Cortex of kidney (tissue), 1 donor: ENCODE data around the gene VASN.

ENCODE experiments used
- DNase-seq: peaks from one replicate; lab custom pipeline; 2025; lab: John Stamatoyannopoulos, UW

The VASN gene

DNA sequence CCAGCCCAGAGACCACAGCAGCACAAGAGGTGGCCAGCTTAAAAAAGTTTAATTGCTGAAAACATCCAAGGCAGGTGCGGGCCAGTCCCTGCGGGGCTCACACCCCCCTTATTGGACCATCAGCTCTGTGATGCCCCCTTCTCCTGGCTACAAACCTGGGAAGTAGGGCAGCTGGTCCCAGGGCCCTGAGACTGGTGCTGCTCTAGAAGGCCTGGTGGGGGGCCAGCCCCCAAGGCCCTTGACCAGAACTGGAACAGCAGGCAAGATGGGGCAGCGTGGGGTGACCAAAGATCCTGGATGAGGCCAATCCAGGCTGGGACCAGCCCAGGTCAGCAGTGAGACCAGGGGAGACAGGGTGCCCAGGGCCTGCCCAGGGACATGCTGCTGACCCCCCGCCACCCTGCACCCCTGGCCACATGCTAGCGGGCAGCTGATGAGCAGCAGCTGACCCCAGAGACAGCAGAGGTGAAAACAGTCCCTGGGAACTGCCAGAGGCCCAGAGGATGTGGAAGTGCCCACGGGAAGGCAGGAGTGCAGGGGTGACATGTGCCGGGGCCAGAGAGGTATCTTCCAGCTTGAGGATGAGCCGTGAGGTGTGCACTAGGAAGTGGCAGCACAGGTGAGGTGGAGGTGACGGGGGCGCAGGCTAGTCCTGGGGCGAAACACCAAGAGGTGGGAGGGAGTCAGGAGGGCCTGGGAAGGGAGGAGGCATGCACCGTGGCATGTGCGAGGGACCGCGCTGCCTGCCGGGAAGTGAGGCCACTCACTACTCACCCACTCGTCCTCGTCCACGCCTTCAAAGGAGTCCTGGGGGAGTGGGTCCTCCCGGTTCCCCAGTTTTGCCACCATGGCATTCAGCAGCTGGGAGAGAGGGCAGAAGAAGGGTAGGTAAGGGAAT, 16.9 kb upstream of the VASN start:
- DNase-seq: no peak

- DNase-seq: no peak
Observed at GRCh38 chr16:4356820-4357219, 14.8 kb upstream of the VASN start.

GRCh38 chr16:4358236-4358635, 13.4 kb upstream of the VASN start:
- no peak for DNase-seq

DNA sequence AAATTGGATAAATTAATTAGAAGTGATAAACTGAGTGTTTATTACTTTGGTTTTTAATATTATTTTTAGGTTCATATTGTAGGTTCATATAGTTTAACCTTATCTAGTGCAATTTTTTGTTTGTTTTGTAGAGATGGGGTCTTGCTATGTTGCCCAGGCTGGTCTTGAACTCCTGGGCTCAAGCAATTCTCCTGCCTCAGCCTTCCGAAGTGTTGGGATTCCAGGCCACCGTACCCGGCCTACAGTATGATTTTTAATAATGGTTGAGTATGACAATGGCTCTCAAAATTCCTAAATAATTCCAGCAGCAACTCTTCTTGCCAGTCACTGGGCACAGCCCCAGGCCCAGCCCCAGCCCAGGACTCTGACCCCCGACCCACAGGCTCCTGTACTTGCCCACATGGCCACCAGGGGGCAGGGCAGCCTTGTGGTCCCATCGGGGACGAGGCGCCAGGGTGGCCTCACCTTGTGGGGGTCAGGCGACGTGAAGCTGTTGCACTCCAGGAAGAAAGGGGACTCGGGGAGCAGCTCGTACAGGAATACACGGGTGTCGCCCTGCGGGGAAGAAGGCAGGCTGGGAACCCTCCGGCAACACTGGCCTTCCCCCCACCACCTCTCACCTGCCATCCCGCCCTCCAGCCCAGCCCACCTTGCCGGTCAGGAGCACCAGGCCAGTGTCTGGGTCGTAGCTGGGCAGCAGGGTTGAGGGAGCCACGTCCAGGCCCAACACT, 12.7 kb upstream of the VASN start:
- no peak for DNase-seq

GRCh38 chr16:4359914-4360313, 11.7 kb upstream of the VASN start:
- no peak for DNase-seq

DNA sequence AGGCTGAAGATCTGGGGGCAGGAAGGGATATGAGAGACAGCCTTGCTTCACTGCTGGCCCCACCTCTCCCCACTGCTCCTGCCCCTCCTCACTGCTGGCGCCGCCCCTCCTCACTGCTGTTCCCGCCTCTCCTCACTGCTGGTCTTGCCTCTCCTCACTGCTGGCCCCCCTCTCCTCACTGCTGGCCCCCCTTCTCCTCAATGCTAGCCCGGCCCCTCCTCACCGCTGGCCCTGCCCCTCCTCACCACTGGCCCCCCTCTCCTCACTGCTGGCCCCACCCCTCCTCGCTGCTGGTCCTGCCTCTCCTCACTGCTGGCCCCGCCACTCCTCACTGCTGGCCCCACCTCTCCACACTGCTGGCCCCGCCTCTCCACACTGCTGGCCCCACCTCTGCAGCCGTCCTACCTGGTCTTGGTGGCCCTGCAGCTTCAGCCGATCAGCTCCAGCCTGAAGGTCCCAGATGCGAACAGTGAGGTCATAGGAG, 11.1 kb upstream of the VASN start:
- no peak for DNase-seq

- DNase-seq: no peak
Observed at GRCh38 chr16:4361033-4361943, 10.4 kb upstream of the VASN start.

GRCh38 chr16:4361944-4362311, 9.7 kb upstream of the VASN start:
- DNase-seq: no peak

GRCh38 chr16:4362476-4363135, 9.0 kb upstream of the VASN start:
- DNase-seq: no peak

DNA sequence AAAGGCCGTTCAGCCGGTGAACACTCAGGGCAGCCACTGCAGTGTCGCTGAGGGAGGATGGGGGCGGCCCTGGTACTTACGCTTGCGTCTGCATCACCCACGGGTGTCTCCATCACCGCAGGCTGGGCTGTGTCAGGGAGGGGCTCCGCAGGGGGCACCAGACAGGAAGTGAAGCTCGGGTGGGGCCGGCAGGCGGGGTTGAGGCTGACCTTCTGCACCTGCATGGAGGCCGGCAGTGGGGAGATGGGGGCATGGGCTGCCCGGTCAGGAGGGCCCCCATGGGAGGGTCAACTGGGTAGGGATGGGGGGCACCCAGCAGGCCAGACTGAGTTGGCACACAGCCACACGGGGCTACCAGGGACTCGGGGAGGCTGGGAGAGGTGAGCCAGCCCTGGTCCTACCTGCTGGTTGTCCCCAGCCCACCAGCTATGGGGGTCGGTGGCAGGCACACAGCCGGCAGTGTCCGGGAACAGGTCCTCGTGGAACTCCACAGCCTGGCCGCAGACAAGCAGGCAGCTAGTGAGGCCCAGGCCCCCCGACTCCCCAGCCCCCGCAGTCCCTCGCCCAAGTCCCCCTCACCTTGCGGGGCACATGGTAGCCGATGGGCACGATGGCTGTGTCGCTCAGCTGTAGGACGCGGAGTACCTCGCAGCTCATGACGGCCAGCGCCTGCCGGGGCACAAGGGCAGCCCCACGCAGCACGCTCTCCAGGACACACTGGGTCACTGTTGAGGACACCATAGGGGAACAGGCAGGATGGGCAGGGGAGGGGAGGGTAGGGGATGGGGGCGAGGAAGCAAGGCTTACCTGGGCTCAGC, 7.2 kb upstream of the VASN start:
- DNase-seq: no peak

DNA sequence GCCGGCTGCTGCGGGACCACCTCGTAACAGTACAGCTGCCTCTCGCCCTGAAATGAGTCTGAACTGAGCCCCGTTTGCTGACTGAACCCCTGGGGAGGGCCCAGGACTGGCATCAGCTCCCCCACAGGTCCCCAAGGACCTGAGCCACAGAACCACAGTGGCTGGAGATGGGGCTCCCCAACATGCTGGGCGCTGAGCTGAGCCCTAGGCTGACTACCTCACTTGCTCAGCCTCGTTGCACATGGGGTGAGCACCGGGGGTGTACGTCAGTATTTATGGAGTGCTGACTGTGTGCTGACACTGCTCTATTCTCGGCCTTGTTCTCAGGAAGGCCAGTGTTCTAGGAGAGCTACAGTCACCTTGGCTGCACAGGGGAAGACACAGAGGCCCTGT, 6.6 kb upstream of the VASN start:
- no peak for DNase-seq

DNA sequence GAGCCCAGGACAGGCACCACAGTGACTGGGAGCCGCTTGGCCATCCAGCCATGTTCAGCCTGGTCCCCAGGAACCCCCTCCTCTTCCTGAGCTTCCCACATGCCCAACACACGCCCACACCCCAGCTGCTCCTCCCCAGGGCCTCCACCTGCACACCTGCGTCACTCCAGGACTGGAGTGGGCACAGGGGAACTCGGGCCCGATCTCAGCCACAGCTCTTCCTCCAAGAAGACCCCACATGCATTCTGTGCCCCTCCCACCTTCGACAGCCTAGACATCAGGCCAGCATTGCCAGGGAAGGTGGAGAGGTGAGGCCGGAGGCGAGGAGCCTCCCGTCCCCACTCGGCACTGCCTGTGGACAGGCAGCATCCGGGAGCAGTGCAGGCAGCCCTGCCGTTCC, 6.0 kb upstream of the VASN start:
- no peak for DNase-seq

- no peak for DNase-seq
Observed at GRCh38 chr16:4366016-4366415, 5.6 kb upstream of the VASN start.

- DNase-seq: no peak
Observed at GRCh38 chr16:4367393-4367856, 4.2 kb upstream of the VASN start.

GRCh38 chr16:4369007-4369733, 2.5 kb upstream of the VASN start:
- DNase-seq: no peak

DNA sequence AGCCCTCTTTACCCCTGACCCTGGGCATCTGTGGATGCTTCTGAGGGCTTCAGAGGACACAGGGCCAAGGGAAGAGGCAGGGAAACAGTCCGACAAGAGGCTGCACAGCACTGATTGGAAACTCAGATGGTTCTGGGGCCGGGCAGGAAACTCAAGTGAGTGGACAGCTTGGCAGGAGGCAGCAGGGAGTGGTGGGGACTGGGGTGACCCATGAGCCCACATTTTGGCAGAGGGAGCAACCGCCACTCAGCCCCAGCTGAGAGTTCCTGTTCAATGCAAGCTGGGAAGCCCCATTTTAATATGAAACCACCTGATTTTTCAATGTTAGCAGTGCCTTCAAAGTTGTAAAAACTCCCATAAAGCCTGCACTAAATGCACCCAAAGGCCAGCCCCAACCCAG, 1.5 kb upstream of the VASN start:
- DNase-seq: no peak

DNA sequence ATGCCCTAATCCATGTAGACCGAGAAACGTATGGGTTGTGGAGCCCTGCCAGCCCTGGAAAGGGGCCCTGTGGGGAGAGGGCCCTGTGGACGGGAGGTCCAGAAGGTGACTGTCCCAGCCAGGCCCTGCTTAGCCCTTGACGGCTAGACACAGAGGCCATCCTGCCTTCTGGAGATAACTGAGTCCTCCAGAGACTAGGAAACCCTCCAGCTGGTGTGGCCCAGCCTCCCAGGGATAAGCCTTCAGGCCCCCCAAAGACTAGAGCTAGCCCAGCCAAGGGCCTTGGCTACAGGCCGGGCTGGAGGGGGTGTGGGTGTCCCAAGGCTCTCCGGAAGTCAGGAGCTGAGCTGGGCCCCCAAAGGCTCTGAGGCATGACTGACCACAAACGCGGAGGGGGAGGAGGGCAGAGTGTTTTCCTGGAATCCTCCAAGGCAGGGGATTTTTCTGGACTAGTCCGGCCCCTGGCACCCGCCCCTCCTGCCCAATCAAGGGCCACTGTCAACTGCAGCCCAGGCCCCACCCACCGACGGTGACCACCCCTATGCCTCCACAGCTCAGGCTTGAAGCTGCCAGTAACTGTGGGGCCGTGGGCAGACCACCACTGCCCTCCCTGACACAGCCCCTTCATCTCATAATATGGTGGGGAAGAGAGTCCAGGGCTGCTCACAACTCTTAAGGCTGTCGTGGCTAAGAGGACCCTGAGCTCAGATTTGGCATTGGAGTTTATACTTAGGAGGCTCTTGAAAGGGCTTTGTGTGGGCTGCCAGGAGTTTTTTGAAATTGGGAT, 885 bp upstream of the VASN start:
- DNase-seq: no peak

- DNase-seq: no peak
Observed at GRCh38 chr16:4372001-4372577, 441 bp downstream of the VASN start.
